Peyer's patch (tissue), 4 donors: ENCODE results near the gene FMOD. TPM values are rescaled to one million over a fixed set of nuclear protein-coding genes. Genes with fewer than 3 reads are reported as not detected.

ENCODE experiments used
- DNase-seq, 3 donors: peaks; one replicate each; pipeline ENCODE4 v3.0.0-alpha.2; 2017 to 2019
- H3K27ac ChIP-seq, 4 donors: fragments of 200-600 bp; sonication (generic); one replicate each; pipeline ENCODE4 v1.5.1; 2016 to 2019
- H3K27me3 ChIP-seq, 2 donors: fragments of 200-600 bp; sonication (generic); one replicate each; pipeline ENCODE4 v1.5.1; 2019
- H3K36me3 ChIP-seq, 3 donors: fragments of 200-600 bp; sonication (generic); one replicate each; pipeline ENCODE4 v1.5.1; 2016 to 2019
- H3K4me1 ChIP-seq, 4 donors: fragments of 200-600 bp; sonication (generic); one replicate each; pipeline ENCODE4 v1.5.1; 2016 to 2019
- H3K4me3 ChIP-seq, 4 donors: fragments of 200-600 bp; sonication (generic); 1 replicate in 3 of 4; 2 replicates in 1 of 4; pipeline ENCODE4 v1.5.1; 2016 to 2019; ENCODE audit warnings: mild to moderate bottlenecking in 1 of 4
- H3K9me3 ChIP-seq, 4 donors: fragments of 200-600 bp; sonication (generic); one replicate each; pipeline ENCODE4 v1.5.1; 2016 to 2019; ENCODE audit warnings: mild to moderate bottlenecking in 1 of 4
- POLR2A ChIP-seq, 2 donors: fragments of 450-650 bp; IDR thresholded peaks; one replicate each; pipeline ENCODE4 v1.5.1; 2017; ENCODE audit warnings: antibody characterized with exemption in 2 of 2, mild to moderate bottlenecking in 2 of 2, moderate library complexity in 2 of 2
- total RNA-seq, 4 donors: library from RNA; depleted of rRNA; stranded (reverse); fragments of >200 nt; gene quantifications; one replicate each; pipeline ENCODE4 v1.1.0, GENCODE V29; 2016
- TF ChIP-seq, protein P1 (sequence below), 6 experiments: fragments of 450-650 bp in 4 of 6; fragments of 200-600 bp in 2 of 6; sonication (generic) in 1 of 6; IDR thresholded peaks; one replicate each; pipeline ENCODE4 v1.5.1; 2017 to 2019; ENCODE audit warnings: antibody characterized with exemption in 6 of 6, mild to moderate bottlenecking in 3 of 6, moderate library complexity in 1 of 6

The FMOD gene
- total RNA-seq, 4 donors from 2014 or later: 10.5 to 33.8 (median 12.2) TPM

DNA sequence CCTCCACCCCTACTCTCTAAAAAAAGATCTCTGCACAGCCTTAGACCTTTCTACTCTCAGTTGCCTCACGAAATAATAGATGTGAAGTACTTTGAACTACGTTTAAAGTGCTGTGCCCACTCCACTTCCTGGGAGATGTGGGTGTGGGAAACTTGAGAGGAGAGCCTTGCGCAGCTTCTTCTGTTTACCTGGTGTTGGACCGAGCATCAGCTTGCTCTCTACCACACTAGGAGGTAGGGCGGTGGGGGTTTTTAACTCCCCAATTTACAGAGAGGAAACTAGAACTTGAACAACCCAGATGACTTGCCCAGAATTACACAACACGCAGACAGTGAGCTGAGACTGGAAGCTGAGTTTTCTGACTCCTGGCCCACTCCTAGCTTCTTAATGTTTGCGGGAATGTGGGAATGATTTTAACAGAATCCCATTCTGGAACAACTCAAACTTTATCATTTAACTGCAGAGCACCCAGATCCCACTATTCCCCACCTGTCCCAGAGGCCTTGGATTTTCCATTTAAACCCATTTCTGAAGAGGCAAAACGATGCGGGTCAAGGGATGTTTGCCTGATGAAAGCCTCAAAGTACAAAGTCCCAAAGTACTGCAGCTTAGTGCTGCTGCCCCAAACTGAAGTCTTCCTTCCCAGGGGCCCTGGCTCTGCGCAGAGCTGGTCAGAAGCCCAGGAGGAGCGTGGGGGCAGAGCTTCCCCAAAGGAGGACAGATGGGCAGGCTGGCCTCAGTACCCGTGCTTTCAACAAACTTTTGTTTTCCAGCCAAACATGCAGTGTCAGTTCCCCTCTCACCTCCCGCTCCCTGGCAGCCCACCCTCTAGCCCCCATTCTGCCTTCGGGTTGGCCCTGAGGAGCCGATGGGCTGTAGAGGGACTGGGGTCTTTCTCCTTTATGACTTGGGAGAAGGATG, 26.6 kb downstream of the FMOD start:
- Histone ChIP-seq H3K27ac (peak overlapping the region; percentile 95 to 96 (median 96)), H3K4me3 (peak overlapping the region in 1 of 4 donors; percentile 30), H3K9me3 (no peaks in the 10 kb centered on the region), H3K27me3 (no peaks in the 10 kb centered on the region), H3K36me3 (no peaks in the 10 kb centered on the region), H3K4me1 (peaks cover 15 to 72% (median 44%) of the 10 kb centered on the region in 4 donors)
- peak in 2 of 3 donors; percentile 63 to 65 for DNase-seq
- TF ChIP-seq POLR2A (IDR thresholded peaks at IDR 0.05): peak in 1 of 2 donors; percentile 18
- TF ChIP-seq, protein P1, sequence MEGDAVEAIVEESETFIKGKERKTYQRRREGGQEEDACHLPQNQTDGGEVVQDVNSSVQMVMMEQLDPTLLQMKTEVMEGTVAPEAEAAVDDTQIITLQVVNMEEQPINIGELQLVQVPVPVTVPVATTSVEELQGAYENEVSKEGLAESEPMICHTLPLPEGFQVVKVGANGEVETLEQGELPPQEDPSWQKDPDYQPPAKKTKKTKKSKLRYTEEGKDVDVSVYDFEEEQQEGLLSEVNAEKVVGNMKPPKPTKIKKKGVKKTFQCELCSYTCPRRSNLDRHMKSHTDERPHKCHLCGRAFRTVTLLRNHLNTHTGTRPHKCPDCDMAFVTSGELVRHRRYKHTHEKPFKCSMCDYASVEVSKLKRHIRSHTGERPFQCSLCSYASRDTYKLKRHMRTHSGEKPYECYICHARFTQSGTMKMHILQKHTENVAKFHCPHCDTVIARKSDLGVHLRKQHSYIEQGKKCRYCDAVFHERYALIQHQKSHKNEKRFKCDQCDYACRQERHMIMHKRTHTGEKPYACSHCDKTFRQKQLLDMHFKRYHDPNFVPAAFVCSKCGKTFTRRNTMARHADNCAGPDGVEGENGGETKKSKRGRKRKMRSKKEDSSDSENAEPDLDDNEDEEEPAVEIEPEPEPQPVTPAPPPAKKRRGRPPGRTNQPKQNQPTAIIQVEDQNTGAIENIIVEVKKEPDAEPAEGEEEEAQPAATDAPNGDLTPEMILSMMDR (IDR thresholded peaks at IDR 0.05): no peak

DNA sequence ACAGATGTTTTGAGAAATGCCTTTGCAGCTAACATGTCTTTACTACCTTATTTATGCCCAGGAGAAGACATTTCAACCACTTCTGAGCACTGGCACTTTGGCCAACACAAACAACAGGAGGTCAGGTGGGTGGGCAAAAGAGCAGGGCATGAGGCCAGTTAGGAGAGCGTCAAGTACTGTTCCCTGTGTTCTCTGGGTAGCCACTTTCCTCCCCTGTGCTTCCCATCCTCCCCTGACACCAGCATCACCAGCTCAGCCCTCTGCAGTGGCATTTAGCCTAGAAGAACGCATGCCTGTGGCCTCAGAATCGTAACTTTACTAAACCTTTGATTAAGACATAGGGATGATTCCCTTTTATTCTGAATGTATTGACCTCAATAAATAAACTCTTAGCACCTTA, 27.3 kb downstream of the FMOD start:
- no peak overlapping the region for H3K4me3 ChIP-seq
- peaks cover 15 to 72% (median 44%) of the 10 kb centered on the region in 4 donors for H3K4me1 ChIP-seq
- H3K9me3 ChIP-seq: no peaks in the 10 kb centered on the region
- TF ChIP-seq POLR2A (IDR thresholded peaks at IDR 0.05): no peak
- TF ChIP-seq, protein P1 (IDR thresholded peaks at IDR 0.05): no peak
- peak in 1 of 3 donors; percentile 44 for DNase-seq
- no peaks in the 10 kb centered on the region for H3K27me3 ChIP-seq
- peak overlapping the region; percentile 95 to 96 (median 96) for H3K27ac ChIP-seq
- no peaks in the 10 kb centered on the region for H3K36me3 ChIP-seq

DNA sequence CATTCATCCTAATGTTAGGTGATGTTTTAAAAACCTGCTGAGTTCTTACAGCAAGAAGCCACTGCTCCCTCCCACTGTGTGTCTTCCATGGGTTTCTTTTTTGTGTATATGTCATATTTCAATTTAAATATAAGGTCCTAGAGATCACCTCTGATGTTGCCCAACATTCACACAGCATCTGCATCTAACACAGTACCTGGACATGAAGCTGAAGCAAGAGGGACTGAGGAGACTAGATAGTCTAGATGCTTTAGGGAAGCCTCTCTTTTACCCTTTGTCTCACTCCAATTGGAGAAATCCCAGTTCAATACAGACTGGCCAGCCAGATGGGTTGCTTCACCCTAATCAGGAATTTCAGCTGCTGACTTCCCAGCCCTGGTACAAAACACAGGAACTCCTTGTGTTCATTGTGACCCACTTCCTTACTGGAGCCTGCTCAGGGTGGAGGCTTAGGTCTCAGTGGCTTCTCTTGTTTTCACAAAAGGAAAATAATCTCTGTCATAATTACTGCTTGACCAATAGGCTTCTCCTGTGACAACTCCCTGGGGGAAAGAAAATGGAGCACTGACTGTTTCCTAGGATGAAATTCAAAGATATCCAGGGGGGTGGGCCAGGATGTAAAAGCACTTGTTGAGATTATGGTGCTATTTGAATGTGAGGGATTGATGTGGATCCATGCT, 28.3 kb downstream of the FMOD start:
- H3K9me3 ChIP-seq: no peaks in the 10 kb centered on the region
- H3K27me3 ChIP-seq: no peaks in the 10 kb centered on the region
- no peak for DNase-seq
- H3K36me3 ChIP-seq: no peaks in the 10 kb centered on the region
- H3K27ac ChIP-seq: peak overlapping the region; percentile 95 to 96 (median 96)
- no peak overlapping the region for H3K4me3 ChIP-seq
- TF ChIP-seq, protein P1 (IDR thresholded peaks at IDR 0.05): no peak
- no peak for TF ChIP-seq POLR2A (IDR thresholded peaks at IDR 0.05)
- peaks cover 18 to 69% (median 44%) of the 10 kb centered on the region in 4 donors for H3K4me1 ChIP-seq

DNA sequence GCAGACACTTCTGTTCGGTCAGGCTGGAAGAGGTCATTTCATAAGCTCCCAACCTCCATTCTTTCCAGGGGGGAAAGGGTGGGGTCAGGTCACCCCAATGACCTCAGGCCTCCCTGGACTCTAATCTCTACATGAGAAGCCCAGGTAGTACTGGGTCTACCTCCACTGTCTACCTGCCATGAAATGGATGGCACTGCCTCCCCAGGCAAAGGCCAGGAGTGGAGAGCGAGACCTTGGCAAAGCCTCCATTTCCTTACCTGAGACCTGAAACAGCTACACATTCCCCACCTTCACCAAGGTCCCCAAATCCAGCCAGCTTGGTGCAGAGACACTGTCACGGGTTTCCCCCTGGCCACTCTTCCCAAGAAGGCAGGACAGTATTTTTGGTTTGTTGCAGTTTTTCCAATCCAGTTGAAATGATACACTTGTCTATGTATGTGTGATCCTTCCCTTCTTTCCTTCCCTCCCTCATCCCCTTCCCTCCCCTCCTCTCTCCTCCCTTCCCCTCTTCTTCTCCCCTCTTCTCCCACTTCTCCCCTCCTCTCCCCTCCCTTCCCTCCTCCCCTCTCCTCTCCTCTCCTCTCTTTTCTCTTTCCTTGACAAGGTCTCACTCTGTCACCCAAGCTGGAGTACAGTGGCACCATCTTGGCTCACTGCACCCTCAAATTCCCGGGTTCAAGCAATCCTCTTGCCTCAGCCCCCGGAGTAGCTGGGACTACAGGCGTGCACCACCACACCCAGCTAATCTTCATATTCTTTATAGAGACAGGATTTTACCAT, 29.5 kb downstream of the FMOD start:
- Histone ChIP-seq H3K9me3 (no peaks in the 10 kb centered on the region), H3K4me1 (peaks cover 26 to 72% (median 42%) of the 10 kb centered on the region in 4 donors), H3K27me3 (no peaks in the 10 kb centered on the region), H3K27ac (peak overlapping the region; percentile 58 to 96 (median 90)), H3K36me3 (no peaks in the 10 kb centered on the region), H3K4me3 (no peak overlapping the region)
- no peak for TF ChIP-seq POLR2A (IDR thresholded peaks at IDR 0.05)
- TF ChIP-seq, protein P1 (IDR thresholded peaks at IDR 0.05): no peak
- no peak for DNase-seq

DNA sequence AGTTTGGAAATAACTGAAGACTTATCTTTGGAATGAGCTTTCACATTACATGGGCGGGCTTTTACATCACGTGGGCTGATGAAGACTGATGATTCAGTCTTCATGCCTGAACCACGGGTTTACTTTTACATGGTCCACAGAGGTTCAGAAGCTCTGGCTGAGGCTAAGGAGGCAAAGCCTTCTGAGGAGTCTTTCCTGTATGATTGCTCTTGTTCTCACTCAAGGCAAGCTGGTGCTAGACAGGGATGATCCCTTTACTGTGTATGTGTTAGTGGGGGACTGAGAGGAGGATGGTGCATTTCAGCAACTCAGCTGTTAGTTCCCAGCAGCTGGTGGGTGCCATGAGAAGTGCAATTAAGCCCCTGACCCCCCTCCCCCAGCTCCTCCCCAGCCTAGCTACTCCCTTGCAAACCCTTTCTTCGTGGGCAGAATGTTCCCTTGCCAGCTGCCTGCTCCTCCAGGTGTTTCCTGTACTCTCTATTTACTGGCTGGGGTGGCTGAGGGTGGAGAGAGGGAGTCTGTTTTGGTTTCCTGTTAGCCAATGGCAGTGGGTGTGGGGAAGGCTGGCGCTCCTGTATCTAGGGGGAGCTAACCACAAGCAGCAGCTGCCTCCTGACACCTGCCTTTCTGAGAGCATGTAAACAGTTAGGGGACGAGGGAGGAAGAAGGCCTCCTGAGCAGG, 30.2 kb downstream of the FMOD start:
- no peaks in the 10 kb centered on the region for H3K9me3 ChIP-seq
- TF ChIP-seq, protein P1 (IDR thresholded peaks at IDR 0.05): no peak
- TF ChIP-seq POLR2A (IDR thresholded peaks at IDR 0.05): no peak
- no peak overlapping the region for H3K4me3 ChIP-seq
- no peaks in the 10 kb centered on the region for H3K36me3 ChIP-seq
- no peaks in the 10 kb centered on the region for H3K27me3 ChIP-seq
- H3K27ac ChIP-seq: peak overlapping the region; percentile 58 to 96 (median 90)
- peaks cover 26 to 72% (median 45%) of the 10 kb centered on the region in 4 donors for H3K4me1 ChIP-seq
- DNase-seq: peak; percentile 67 to 95 (median 95)
